Osteoblast (primary cell): ENCODE measurements around the gene ACOT2. TPM values are rescaled to one million over a fixed set of nuclear protein-coding genes. Genes with fewer than 3 reads are reported as not detected.
A peak's percentile ranks its signal among the peaks of the same experiment; 100 is the strongest.
"Not testable (repeated sequence)": the region's sequence is repeated elsewhere in the genome, so short reads cannot be mapped to it uniquely, and the experiment has no call there.

Experiments
- DNase-seq: peaks from one replicate; pipeline ENCODE4 v3.0.0; 2011; ENCODE audit warnings: low spot score, mixed read lengths; ENCODE audit not compliant: insufficient read length; ENCODE audit errors: missing footprints
- H2AFZ ChIP-seq: 2 replicates; pipeline ENCODE4 v1.6.0; 2011; ENCODE audit warnings: mild to moderate bottlenecking, low read length
- H3K27ac ChIP-seq: 2 replicates; pipeline ENCODE4 v1.5.1; 2011; ENCODE audit warnings: mild to moderate bottlenecking, low read depth, low read length, moderate library complexity
- H3K27me3 ChIP-seq: 2 replicates; pipeline ENCODE4 v1.6.0; 2012; ENCODE audit warnings: mild to moderate bottlenecking, control low read depth, inconsistent platforms, low read length, moderate library complexity; ENCODE audit not compliant: insufficient read depth
- H3K36me3 ChIP-seq: 2 replicates; pipeline ENCODE4 v1.5.1; 2011; ENCODE audit warnings: mild to moderate bottlenecking, low read length, control low read depth, moderate library complexity; ENCODE audit not compliant: insufficient read depth
- H3K4me1 ChIP-seq: 2 replicates; pipeline ENCODE4 v1.5.1; 2011; ENCODE audit warnings: mild to moderate bottlenecking, low read length, control low read depth, moderate library complexity; ENCODE audit not compliant: insufficient read depth
- H3K4me2 ChIP-seq: 2 replicates; pipeline ENCODE4 v1.6.0; 2011; ENCODE audit warnings: mild to moderate bottlenecking, low read length; ENCODE audit not compliant: insufficient read depth
- H3K4me3 ChIP-seq: fragments of 200-600 bp; sonication (generic); 3 replicates; pipeline ENCODE4 v1.5.1; 2012; ENCODE audit warnings: mild to moderate bottlenecking, low read length, inconsistent platforms; ENCODE audit not compliant: insufficient read depth
- H3K79me2 ChIP-seq: 2 replicates; pipeline ENCODE4 v1.6.0; 2012; ENCODE audit warnings: mild to moderate bottlenecking, low read length, control low read depth, inconsistent platforms; ENCODE audit not compliant: insufficient read depth
- H3K9me3 ChIP-seq: 2 replicates; pipeline ENCODE4 v1.5.1; 2011; ENCODE audit warnings: low read depth, low read length, control low read depth
- H4K20me1 ChIP-seq: 2 replicates; pipeline ENCODE4 v1.6.0; 2012; ENCODE audit warnings: mild to moderate bottlenecking, low read length, control low read depth; ENCODE audit not compliant: insufficient read depth
- total RNA-seq: library from RNA; depleted of rRNA; stranded (reverse); fragments of >200 nt; gene quantifications from 2 replicates; pipeline ENCODE4 v1.2.3, GENCODE V29; 2012
- TF ChIP-seq, protein P1 (sequence below): IDR thresholded peaks from 2 replicates; pipeline ENCODE4 v1.5.1; 2011; ENCODE audit warnings: mild to moderate bottlenecking, low read depth, low read length, moderate library complexity; ENCODE audit errors: extremely low read depth

The ACOT2 gene
- total RNA-seq, 1 donor = 58.3 TPM

DNA sequence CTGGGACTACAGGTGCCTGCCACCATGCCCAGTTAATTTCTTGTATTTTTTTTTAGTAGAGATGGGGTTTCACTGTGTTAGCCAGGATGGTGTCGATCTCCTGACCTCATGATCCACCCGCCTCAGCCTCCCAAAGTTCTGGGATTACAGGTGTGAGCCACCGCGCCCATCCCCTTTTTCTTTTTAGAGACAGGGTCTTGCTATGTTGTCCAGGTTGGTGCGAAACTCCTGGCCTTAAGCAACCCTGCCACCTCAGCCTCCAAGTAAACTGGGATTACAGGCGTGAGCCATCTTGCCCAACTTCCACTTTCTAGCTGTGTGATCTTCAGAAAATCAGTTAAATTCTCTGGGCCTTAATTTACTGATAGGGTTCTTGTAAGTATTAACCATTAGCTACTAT is 2.1 kb upstream of the ACOT2 start:
- not testable (repeated sequence) for H3K36me3 ChIP-seq, H3K4me3 ChIP-seq, H3K4me2 ChIP-seq, H3K27me3 ChIP-seq, H3K27ac ChIP-seq, H2AFZ ChIP-seq, DNase-seq, H3K9me3 ChIP-seq, H4K20me1 ChIP-seq
- H3K79me2 ChIP-seq = peaks cover 19% of the 10 kb centered on the region
- H3K4me1 ChIP-seq = peaks cover 17% of the 10 kb centered on the region

- no peaks in the 10 kb centered on the region for H4K20me1 ChIP-seq
- H3K27ac ChIP-seq = no peak overlapping the region
- no peaks in the 10 kb centered on the region for H3K36me3 ChIP-seq
- H3K79me2 ChIP-seq = peaks cover 19% of the 10 kb centered on the region
- peaks cover 17% of the 10 kb centered on the region for H3K4me1 ChIP-seq
- H3K9me3 ChIP-seq = no peaks in the 10 kb centered on the region
- H3K4me2 ChIP-seq = peak overlapping the region; percentile 81
- no peaks in the 10 kb centered on the region for H3K27me3 ChIP-seq
- TF ChIP-seq, protein P1, sequence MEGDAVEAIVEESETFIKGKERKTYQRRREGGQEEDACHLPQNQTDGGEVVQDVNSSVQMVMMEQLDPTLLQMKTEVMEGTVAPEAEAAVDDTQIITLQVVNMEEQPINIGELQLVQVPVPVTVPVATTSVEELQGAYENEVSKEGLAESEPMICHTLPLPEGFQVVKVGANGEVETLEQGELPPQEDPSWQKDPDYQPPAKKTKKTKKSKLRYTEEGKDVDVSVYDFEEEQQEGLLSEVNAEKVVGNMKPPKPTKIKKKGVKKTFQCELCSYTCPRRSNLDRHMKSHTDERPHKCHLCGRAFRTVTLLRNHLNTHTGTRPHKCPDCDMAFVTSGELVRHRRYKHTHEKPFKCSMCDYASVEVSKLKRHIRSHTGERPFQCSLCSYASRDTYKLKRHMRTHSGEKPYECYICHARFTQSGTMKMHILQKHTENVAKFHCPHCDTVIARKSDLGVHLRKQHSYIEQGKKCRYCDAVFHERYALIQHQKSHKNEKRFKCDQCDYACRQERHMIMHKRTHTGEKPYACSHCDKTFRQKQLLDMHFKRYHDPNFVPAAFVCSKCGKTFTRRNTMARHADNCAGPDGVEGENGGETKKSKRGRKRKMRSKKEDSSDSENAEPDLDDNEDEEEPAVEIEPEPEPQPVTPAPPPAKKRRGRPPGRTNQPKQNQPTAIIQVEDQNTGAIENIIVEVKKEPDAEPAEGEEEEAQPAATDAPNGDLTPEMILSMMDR = no peak
- DNase-seq = peak; percentile 23
- H3K4me3 ChIP-seq = no peak overlapping the region
- H2AFZ ChIP-seq = no peak overlapping the region
Measured at GRCh38 chr14:73567358-73567757, 1.7 kb upstream of the ACOT2 start.

DNA sequence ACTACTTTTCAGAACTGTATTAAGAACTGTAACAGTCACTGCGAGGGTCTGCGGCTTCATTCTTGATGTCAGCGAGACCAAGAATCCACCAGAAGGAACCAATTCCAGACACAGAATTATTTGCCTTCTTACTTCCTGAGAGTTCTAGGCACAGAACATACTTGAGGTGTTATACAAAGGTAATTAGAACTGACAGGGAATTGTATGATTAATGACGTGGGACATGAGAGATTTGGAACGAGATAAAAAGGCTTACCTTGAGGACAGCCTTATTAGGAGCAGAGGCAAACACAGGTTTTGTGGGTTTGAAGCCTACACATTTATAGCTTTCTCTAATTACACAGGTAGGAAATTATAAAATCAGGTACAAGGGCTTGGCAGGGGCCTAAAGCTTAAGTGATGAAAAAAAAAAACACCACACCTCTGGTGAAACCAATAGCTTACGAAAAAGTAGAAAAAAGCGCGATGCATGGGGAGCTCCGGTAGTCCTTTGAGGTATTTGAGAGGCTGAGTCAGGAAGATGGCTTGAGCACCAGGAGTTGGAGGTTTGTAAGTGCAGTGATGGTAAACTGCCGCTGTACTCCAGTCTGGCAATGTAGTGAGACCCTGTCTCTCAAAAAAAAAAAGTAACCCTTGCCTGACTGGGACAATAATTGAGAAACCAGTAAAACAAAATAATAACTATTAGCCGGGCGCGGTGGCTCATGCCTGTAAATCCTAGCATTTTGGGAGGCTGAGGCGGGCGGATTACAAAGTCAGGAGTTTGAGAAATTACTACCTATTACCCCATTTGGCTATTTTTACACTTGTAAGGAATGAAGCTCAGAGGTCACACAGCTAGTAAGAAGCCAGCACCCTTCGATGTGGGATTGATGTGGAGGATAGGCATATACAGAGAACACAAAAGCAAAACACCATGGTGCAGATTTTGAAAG is 795 bp upstream of the ACOT2 start:
- peak overlapping the region; percentile 81 for H3K4me2 ChIP-seq
- H3K9me3 ChIP-seq = no peaks in the 10 kb centered on the region
- DNase-seq = peak; percentile 77
- no peaks in the 10 kb centered on the region for H3K27me3 ChIP-seq
- peak overlapping the region; percentile 82 for H2AFZ ChIP-seq
- peak overlapping the region; percentile 88 for H3K4me3 ChIP-seq
- TF ChIP-seq, protein P1 = no peak
- H3K79me2 ChIP-seq = peaks cover 19% of the 10 kb centered on the region
- peak overlapping the region; percentile 76 for H3K27ac ChIP-seq
- no peaks in the 10 kb centered on the region for H3K36me3 ChIP-seq
- H4K20me1 ChIP-seq = no peaks in the 10 kb centered on the region
- H3K4me1 ChIP-seq = peaks cover 17% of the 10 kb centered on the region

GRCh38 chr14:73568886-73569184 is 178 bp upstream of the ACOT2 start:
- H3K9me3 ChIP-seq, DNase-seq, H3K27me3 ChIP-seq, H4K20me1 ChIP-seq, H3K36me3 ChIP-seq: not testable (repeated sequence)
- Histone ChIP-seq H3K4me2 (peak overlapping the region; percentile 81), H3K79me2 (peaks cover 19% of the 10 kb centered on the region), H3K4me3 (peak overlapping the region; percentile 88), H2AFZ (peak overlapping the region; percentile 82), H3K4me1 (peaks cover 17% of the 10 kb centered on the region), H3K27ac (peak overlapping the region; percentile 76)

DNA sequence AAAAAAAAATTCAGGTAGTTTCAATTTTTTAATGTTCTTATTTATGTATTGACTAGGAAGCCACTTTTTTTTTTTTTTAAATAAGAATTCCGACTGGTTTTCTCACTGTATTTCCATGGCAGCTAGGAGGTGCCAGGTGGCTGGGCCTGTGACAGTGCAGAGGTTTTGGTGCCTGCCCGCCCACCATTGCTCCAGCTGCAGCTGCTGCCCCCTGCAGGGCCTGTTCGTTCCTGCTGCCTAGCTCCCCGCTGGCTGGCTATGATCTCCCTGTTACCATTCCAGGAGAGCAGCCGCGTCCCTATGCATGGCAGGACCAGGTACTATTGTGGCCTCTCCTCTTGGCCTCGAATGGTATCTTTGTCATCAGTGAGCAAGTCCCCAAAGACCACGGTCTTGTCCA is 1.9 kb downstream of the ACOT2 start:
- not testable (repeated sequence) for H3K9me3 ChIP-seq, H3K27ac ChIP-seq, H2AFZ ChIP-seq, H3K36me3 ChIP-seq, H3K27me3 ChIP-seq, H4K20me1 ChIP-seq, H3K4me3 ChIP-seq
- Histone ChIP-seq H3K4me2 (peak overlapping the region; percentile 81), H3K79me2 (peaks cover 19% of the 10 kb centered on the region), H3K4me1 (peaks cover 17% of the 10 kb centered on the region)
- DNase-seq = peak; percentile 82
- TF ChIP-seq, protein P1 = peak; percentile 65

DNA sequence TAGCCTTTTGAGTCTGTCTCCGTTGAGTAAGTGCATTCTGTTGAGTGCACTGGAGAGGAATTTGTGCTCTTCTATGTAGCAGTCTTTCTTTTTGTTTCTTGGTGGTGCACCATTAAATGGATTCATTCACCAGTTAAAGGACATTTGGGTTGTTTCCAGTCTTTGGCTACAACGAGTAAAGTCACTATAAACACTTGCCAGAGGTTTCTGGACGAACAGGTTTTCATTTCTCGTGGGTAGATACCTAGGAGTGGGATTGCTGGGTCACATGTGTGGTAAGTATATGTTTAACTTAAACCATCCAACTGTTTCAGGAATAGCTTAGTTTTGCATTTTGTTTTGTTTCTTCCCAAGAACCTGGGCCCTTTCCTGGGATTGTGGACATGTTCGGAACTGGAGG is 4.0 kb downstream of the ACOT2 start:
- H3K9me3 ChIP-seq, H3K4me2 ChIP-seq, H3K36me3 ChIP-seq, H3K4me3 ChIP-seq, H3K27me3 ChIP-seq, H3K79me2 ChIP-seq, H3K27ac ChIP-seq, H4K20me1 ChIP-seq, DNase-seq, H2AFZ ChIP-seq: not testable (repeated sequence)
- H3K4me1 ChIP-seq = peaks cover 14% of the 10 kb centered on the region

- not testable (repeated sequence) for H3K27ac ChIP-seq, DNase-seq, H3K36me3 ChIP-seq, H3K27me3 ChIP-seq, H3K4me2 ChIP-seq, H2AFZ ChIP-seq, H3K4me3 ChIP-seq, H4K20me1 ChIP-seq, H3K79me2 ChIP-seq, H3K4me1 ChIP-seq, H3K9me3 ChIP-seq
Measured at GRCh38 chr14:73573740-73574139, 4.7 kb downstream of the ACOT2 start.
